GM18951 (cell line): ENCODE results near the gene CASP12.
"Not testable (repeated sequence)": the region's sequence is repeated elsewhere in the genome, so short reads cannot be mapped to it uniquely, and the experiment has no call there.

Source experiments
- POLR2A ChIP-seq: IDR thresholded peaks from 4 replicates; pipeline ENCODE4 v1.6.1; 2011; ENCODE audit warnings: mild to moderate bottlenecking; ENCODE audit not compliant: insufficient read length, insufficient read depth; ENCODE audit errors: extremely low read depth
- in situ Hi-C: fragments of 300-500 bp; cut with MboI; formaldehyde crosslinking; loops from one replicate; pipeline ENCODE4 v1.12.0; 2022; ENCODE audit warnings: low sequenced_read_pairs, mixed read lengths, inconsistent platforms; ENCODE audit not compliant: unreplicated experiment

CASP12 gene

DNA sequence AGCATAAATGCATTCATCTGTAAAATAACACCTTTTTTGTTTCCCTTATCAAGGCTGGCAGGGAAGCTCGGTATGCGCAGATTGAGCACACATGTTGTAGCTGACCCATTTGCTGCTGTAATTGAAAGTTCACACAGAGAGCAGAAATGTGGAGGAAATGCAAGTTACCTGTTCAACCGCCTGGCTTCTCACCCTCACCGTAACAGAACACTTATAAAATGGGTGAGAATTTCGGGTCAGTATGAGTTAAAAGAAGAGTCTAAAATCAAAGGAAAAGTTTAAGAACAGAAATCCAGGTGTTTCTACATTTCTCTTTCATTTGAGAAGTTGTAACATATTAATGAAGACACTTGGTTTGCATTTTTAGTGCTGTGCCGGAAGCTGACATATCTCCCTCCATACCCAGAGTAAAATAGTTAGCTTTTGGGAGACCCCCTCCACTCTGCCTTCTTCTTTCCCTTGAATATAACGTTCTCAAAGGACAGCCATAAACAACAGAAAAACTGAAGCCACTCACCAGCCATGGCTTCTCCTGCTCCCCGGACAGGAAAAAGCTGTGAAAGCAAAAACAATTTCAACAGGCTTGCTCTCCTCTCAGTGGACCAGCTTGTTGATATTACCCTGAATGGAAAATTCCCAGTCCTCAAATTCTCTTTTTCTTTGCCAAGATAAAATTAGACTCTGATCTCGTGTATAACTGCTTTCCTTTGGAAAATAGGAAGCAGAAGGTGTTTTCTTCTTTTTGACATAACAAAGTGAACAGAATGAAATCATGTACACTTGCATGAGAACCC, at the start of gene CASP12:
TSS of gene CASP12 (minus strand) at position 570 of the 794 bp plus-strand sequence.
- TF ChIP-seq POLR2A, result peak; percentile 9
- in situ Hi-C loops, result no loop called here

DNA sequence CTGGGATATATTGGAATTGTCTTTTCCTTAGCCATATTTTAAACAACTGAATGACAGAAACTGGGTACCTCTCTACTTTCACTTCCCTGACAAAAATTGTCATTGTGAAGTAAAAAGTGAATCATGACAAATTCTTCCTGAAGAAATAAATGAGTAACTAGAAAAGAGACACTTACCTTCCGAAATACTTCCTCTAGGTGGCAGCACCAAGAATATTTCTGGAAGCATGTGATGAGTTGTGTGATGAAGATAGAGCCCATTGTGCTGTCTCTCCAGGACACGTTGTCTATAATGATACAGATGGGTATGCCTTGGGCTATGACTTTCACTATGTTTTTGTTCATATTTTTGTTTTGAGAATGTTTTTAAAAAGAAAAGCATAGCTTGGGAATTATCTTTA, 48.6 kb upstream of the CASP12 start:
- TF ChIP-seq POLR2A, result no peak
- in situ Hi-C loops, result no loop called here

DNA sequence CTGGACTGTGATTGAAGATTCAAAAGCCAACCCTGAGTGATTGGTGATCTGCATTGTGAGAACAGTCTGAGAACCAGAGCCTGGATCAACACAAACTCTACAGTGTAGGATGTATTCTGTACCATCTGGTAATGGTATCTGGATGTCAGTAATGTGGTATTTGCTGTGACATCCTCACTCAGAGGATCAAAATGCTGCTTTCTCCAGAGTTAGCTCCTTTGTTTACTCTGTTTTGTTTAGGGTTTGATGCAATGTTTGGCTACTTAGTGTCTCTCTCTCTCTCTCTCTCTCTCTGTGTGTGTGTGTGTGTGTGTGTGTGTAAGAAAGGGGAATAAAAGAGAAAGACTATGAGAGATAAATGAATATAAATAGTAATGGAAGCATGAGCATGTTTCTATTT, 45.8 kb upstream of the CASP12 start:
- in situ Hi-C loops, result no loop called here

DNA sequence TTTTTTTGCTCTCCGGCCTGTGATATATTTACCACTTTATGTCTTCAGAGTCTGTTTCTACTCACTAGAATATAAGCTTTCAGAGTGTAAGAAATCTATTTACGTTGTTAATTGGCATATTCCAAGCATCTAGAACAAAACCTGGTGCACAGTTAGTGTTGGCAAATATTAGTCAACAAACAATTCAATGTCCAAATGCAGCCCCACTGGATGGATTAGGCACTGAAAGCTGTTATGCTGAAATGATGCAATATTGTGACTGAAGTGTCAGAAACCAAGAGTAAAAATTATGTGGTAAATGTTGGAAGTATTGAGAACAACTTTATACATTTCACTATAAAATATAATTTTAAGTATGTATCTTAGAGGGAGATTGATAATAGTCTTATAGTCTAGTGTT, 45.3 kb upstream of the CASP12 start:
- in situ Hi-C loops, result no loop called here
- no peak for TF ChIP-seq POLR2A

More for the DNA sequence above, 45.8 kb upstream of the CASP12 start:
- TF ChIP-seq POLR2A, result no peak

DNA sequence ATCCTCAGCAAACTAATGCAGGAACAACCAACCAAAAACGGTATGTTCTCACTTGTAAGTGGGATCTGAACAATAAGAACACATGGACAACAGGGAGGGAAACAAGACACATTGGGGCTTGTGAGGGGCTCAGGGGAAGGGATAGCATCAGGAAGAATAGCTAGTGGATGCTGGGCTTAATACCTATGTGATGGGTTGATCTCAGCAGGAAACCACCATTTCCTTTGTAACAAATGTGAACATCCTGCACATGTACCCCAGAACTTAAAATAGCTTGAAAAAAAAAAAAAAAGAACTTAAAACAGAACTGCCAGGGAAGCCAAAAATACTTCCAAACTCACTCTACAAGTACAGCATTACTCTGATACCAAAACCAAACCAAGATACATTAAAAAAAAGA, 36.3 kb upstream of the CASP12 start:
- TF ChIP-seq POLR2A, result no peak
- in situ Hi-C loops, result no loop called here

DNA sequence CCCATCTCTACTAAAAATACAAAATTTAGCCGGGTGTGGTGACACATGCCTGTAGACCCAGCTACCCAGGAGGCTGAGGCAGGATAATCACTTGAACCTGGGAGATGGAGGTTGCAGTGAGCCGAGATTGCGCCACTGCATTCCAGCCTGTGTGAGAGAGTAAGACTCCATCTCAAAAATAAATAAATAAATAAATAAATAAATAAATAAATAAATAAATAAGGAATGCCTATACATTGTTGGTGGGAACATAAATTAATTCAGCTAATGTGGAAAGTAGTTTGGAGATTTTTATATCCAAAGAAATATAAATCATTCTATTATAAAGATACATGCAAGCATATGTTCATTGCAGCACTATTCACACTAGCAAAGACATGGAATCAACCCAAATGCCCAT, 35.8 kb upstream of the CASP12 start:
- in situ Hi-C loops, result not testable (repeated sequence)

DNA sequence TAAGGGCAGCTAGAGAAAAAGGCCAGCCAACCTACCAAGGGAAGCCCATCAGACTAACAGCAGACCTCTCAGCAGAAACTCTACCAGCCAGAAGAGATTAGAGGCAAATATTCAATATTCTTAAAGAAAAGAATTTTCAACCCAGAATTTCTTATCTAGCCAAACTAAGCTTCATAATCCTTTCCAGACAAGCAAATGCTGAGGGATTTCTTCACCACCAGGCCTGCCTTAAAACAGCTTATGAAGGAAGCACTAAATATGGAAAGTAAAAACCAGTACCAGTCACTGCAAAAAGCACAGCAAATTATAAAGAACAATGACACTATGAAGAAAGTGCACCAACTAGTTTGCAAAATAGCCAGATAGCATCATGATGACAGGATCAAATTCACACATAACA, 30.6 kb upstream of the CASP12 start:
- TF ChIP-seq POLR2A, result no peak
- in situ Hi-C loops, result no loop called here

DNA sequence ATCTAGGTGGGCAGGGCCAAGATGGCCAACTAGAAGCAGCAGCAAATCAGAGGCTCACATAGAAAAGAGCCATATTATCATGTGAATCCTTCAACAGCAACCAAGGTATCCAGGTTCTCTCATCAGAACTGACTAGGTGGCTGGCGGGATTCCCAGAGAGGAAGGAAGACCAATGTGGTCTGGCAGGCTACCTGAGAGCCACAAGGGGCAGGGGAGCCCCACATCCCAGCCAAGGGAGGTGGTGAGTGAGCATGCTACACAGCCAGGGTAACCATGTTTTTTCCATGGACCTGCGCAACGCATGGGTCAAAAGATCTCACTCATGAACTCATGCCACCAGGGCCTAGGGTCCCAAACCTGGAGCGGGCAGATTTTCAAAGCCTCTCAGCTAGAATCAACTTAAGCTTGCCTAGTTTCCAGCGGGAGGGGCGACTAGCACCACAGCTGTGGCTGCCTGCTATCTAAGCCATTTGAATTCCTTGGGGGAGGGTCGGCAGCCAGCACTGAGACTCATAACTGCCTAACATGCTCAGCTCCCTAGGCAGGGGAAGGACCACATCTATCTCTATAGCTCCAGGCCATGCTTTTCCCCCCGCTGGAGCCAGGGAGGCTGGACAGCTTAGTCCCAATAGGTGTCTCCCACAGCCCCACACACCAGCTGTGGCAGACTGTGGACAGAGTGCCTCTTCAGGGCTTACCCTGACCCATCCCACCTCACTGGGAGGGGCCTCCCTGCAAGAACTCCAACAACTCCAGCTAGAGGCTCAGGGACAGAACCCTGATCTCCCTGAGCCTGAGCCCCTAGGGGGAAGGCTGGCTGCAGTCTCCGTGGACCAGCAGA, 28.7 kb upstream of the CASP12 start:
- in situ Hi-C loops, result no loop called here

DNA sequence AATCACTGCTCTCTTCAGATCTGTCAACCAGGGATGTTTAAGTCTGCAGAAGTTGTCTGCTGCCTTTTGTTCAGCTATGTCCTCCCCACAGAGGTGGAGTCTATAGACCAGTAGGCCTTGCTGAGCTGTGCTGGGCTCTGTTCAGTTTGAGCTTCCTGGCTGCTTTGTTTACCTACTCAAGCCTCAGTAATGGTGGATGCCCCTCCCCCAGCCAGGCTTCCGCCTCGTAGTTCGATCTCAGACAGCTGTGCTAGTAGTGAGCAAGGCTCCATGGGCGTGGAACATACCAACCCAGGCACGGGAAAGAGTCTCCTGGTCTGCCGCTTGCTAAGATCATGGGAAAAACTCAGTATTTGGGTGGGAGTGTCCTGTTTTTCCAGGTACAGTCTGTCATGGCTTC, 27.6 kb upstream of the CASP12 start:
- in situ Hi-C loops, result no loop called here
- TF ChIP-seq POLR2A, result no peak

More for the DNA sequence above, 28.7 kb upstream of the CASP12 start:
- no peak for TF ChIP-seq POLR2A

DNA sequence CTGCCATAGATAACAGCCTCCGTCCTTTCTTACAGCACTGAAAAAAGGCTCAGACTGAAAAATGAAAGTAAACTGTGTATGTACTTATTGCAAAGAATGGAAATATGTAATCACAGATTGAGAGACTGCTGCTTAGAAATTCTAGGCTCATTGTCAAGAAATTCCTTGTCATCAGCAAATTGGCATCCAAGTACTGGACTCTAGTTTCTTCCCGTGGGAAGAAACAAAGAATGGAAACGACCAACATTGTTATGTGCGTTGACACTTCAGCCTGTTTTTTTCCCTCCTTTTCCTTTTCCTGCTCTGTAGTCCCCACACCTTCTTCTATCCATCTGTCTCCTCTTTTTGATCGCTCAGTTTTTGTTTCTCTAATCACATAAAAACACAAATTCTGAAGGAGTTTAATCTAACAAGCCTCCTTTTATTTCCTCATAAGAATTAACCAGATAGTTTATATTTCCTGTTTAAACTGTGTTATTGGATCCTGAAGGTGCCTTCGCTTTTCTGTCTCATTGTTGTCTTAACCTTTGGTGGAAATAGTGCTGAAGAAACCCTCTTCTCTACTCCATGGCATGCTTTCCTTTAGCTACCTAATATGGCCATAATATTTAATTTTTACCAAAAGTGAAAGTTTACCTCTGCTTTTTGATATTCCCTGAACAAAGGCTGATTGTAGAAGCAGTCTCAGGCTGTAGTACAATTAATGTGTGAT, 20.0 kb upstream of the CASP12 start:
- no peak for TF ChIP-seq POLR2A

DNA sequence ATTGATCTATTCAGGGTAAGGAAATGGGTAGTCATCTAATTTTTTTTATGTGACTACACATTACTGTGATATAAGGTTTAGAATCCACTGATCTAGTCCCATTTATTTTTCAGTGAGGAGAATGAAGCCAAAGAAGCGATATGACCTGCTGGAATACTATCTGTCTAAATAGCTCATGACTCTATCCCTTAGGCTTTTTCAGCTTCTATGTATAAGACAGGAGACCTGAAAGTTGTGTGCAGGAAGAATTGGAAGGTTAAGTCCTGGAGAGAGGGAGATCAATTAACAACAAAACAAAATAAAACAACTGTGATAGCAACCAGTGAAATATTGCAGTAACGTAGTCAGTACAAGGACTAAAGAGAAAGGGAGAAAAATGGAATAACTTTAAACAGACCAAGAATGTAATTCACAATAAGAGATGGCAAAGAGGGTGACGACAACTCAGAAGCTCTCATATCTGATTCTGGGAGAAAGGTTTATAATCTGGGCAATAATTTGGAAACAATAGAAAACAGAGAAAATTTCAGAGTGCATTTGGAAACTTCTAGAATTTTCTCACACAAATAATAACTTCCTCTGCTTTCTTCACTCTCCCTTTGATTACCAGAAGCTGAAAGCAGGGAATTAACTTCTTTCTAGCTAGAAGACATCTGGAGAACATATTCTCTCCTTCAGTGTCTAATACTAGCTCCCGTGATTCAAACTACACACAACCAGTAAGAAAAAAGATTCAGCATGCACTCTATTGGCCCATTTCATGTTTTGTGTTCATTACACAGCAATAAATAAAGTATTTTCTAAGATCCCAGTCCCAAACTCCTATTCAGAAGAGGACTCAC, 19.2 kb upstream of the CASP12 start:
- in situ Hi-C loops, result no loop called here

More for the DNA sequence above, 20.0 kb upstream of the CASP12 start:
- in situ Hi-C loops, result no loop called here

DNA sequence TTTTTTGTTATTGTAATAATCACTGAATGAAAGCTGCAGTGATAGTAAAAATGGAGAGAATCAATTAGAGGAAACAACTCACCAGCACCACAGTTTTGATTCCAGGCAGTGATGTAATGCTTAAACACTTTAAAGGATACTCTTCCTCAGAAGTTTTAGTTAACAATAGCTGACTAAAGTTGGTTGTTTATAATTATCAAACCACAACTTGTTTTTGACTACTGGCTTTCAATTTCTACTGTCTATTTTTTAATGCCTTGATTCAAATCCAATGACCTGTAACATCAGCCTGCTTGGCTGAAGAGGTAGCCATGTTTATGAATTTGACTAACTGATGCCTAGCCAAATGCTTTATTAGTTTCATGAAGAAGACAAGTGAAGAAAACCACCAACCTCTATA, 18.2 kb upstream of the CASP12 start:
- TF ChIP-seq POLR2A, result no peak
- in situ Hi-C loops, result no loop called here

More for the DNA sequence above, 19.2 kb upstream of the CASP12 start:
- no peak for TF ChIP-seq POLR2A

DNA sequence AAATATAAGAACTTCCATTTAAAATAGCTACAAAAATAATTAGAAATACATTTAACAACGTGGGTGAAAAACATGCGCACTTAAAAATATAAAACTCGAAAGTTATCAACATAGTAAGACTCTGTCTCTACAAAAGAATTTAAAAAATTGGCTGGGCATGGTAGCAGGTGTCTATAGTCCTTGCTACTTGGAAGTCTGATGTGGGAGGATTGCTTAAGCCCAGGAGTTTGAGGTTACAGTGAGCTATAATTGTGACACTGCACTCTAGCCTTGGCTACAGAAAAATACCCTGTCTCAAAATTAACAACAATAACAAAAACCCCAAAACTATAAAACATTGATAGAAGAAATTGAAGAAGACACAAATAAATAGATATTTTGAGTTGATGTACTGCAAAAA, 13.8 kb upstream of the CASP12 start:
- no peak for TF ChIP-seq POLR2A
- in situ Hi-C loops, result no loop called here

DNA sequence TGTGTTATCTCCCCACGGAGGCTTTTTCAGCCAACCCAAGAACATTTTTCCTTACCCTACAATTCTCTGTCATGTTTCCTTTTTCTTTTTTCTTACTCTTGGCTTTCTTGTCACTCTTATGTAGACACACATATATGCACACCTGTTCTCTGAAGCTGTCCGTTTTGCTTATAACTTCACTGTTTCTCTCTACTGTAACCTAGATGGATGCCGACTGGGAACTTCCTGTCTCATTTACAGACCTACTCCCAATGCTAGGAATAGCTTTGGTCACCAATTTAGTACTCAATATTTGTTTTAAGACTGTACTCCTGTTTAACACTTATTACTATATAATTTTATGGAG, 9.9 kb upstream of the CASP12 start:
- in situ Hi-C loops, result no loop called here
- TF ChIP-seq POLR2A, result no peak
